Stimulated activated CD8-positive, alpha-beta memory T cell treated with anti-CD3 and anti-CD28 coated beads, Interleukin-7, amount 100 ng/mL, for 24 hours (primary cell): ENCODE results near the gene PLCD1.
"Not testable (repeated sequence)": the region's sequence is repeated elsewhere in the genome, so short reads cannot be mapped to it uniquely, and the experiment has no call there.

Source experiments
- DNase-seq: peaks from one replicate; pipeline ENCODE4 v3.0.0-alpha.2; 2020; ENCODE audit warnings: low read depth

Gene PLCD1

DNA sequence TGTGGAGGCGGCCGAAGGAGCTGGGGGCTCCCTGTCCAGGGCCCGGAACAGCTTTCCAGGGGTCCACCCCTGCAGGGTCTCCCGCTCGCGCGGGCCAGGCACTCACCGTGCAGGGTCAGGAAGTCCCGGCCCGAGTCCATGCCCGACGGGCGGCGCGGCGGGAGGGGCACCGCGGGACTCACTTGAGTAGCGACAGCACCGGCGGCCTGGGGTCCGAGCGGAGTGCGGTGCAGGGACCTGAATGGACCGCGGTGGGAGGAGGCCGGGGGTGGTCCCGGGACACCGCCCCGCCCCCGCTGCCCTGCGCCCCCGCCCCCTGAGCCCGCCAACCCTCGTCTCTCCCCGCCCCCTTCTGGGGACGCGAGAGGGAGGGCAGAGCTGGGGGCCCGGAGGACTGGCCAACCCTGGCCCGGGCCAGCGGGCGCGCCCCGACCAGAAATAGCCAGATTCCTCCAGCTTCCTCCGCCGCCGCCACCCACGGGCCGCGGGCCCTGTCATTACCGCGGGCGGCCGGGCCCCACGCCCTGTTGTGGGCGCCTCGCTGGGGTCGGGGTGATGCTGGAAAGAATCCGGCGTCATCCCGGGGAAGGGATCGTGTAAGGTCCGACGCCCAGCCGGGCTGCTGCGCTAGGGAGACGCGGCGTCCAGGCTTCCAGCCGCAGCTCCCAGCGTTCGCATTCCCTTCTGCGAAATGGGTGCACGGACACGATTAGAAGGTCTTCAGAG lies at the start of gene PLCD1:
Gene PLCD1, minus strand, starts transcription at position 243 of the 726 bp plus-strand sequence. Its CDS starts 103 bp downstream, at position 140.
- DNase-seq: no peak

- not testable (repeated sequence) for DNase-seq
Observed at GRCh38 chr3:38077073-38077472, 47.6 kb upstream of the PLCD1 start.

- DNase-seq: no peak
Observed at GRCh38 chr3:38070013-38070412, 40.6 kb upstream of the PLCD1 start.

DNA sequence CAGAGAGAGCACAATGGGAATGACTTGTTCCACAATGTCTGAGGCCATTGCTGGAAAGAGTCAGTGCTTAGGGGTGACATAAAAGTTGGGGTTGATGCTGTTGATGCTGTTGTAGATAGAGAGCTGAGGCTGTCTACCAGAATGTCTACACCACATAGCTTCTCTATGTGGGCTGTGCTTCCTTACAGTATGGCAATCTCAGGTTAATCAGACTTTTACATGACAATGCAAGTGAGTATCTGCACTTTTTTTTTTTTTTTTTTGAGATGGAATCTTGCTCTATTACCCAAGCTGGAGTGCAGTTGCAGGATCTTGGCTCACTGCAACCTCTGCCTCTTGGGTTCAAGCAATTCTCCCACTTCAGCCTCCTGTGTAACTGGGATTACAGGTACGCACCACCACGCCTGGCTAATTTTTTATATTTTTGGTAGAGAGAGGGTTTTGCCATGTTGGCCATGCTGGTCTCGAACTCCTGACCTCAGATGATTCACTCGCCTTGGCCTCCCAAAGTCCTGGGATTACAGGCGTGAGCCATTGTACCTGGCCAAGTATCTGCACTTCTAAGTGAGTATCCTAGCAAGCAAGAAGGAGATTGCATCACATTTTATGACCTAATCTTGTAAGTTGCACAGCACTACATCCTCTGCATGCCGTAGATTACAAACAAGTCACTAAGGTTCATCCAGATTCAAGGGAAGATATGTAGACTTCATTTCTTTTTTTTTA lies 38.2 kb upstream of the PLCD1 start:
- DNase-seq: no peak

DNA sequence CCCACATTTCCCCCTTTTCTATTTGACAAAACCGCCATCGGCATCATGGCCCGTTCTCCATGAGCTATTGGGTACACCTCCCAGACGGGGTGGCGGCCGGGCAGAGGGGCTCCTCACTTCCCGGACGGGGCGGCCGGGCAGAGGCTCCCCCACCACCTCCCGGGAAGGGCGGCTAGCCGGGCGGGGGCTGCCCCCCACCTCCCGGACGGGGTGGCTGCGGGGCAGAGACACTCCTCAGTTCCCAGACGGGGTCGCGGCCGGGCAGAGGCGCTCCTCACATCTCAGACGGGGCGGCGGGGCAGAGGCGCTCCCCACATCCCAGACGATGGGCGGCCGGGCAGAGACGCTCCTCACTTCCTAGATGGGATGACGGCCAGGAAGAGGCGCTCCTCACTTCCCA lies 35.0 kb upstream of the PLCD1 start:
- DNase-seq: not testable (repeated sequence)

DNA sequence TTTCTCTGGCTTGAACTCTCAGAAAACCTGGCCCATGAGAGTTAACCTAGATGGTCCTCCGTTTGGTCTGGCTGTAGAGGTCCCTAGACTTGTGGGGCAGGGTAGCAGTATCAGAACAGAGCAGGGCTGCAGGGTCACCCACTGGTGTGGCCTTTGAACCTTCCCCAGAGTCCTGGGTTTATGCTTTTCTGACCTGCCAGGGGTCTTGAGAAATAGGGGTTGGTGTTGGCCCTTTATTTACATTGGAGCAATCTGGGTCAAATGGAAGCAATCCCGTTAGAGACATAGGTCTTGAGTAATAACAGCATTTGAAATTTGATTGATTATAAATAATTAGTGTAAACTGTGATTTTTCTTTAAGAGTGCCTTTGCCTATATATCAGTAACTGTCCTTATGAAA lies 33.4 kb upstream of the PLCD1 start:
- no peak for DNase-seq

GRCh38 chr3:38059591-38059990 lies 30.1 kb upstream of the PLCD1 start:
- no peak for DNase-seq

- no peak for DNase-seq
Observed at GRCh38 chr3:38059148-38059547, 29.7 kb upstream of the PLCD1 start.

GRCh38 chr3:38054499-38055001 lies 25.1 kb upstream of the PLCD1 start:
- DNase-seq: no peak

GRCh38 chr3:38053813-38054498 lies 24.5 kb upstream of the PLCD1 start:
- DNase-seq: not testable (repeated sequence)

DNA sequence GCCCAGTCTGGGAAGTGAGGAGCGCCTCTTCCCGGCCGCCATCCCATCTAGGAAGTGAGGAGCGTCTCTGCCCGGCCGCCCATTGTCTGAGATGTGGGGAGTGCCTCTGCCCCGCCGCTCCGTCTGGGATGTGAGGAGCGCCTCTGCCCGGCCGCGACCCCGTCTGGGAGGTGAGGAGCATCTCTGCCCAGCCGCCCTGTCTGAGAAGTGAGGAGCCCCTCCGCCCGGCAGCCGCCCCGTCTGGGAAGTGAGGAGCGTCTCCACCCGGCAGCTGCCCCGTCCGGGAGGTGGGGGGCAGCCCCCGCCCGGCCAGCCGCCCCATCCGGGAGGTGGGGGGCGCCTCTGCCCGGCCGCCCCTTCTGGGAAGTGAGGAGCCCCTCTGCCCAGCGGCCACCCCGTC lies 23.8 kb upstream of the PLCD1 start:
- DNase-seq: not testable (repeated sequence)

DNA sequence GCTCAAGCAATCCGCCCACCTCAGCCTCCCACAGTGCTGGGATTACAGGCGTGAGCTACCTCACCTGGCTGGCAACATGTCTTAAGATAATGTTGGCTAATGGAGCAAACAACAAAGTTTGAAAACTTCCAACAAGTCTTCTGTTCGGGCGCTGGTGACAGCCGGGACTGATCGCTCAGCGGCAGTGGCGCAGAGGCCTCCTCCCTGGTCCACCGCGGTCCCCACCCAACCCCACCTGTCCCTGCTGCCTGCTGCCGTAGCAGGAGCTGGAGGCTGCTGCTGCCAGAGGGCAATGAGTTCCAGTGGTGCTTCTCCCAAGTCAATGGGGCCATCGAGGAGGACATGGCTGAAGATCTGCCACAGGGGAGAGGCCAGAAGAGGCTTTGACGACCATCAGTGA lies 21.7 kb upstream of the PLCD1 start:
- DNase-seq: no peak

- no peak for DNase-seq
Observed at GRCh38 chr3:38049358-38050126, 20.1 kb upstream of the PLCD1 start.

DNA sequence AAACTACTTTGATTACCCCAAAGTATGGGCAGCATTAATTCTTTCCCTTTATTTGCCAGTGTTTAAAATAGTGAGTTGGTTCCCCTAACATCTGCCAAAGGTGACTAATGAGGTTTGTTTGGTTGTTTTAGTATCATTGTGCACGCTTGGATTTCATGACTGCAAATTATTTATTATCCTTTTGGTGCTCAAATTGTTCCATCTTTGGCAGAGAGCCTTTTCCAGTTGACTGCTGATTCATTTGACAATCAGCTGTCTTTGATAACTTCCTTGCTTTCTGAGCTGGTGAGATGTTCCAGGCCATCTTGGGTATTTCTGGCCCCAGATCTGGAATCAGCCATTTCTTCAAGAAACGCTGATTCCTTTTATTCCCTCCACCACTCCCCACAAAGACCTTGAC lies 18.5 kb upstream of the PLCD1 start:
- no peak for DNase-seq

DNA sequence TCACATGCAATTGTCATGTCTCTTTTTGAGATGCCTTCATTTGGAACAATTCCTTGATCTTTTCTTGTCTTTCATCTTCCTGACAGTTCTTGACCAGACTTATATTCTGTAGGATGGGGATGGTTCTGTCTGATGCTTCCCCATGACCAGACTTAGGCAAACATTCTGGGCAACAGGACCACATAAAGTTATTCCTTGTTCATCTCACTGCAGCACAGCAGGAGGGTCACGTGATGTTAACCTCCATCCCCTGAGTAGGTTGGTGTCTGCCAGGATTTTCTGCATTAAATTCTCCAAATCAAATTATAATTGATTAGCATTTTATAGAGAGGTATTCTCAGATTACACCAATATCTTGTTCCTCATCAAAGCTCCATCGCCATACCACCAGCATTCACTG lies 17.4 kb upstream of the PLCD1 start:
- DNase-seq: no peak

GRCh38 chr3:38046027-38046426 lies 16.6 kb upstream of the PLCD1 start:
- no peak for DNase-seq

GRCh38 chr3:38043486-38043885 lies 14.0 kb upstream of the PLCD1 start:
- no peak for DNase-seq

GRCh38 chr3:38040401-38040800 lies 11.0 kb upstream of the PLCD1 start:
- no peak for DNase-seq

GRCh38 chr3:38039899-38040261 lies 10.4 kb upstream of the PLCD1 start:
- no peak for DNase-seq

- DNase-seq: peak; percentile 56
Observed at GRCh38 chr3:38039101-38039898, 9.9 kb upstream of the PLCD1 start, which contains the start of gene DLEC1. Gene DLEC1 (plus strand): TSS chr3:38039208. CDS start chr3:38039226, 18 bp downstream.

DNA sequence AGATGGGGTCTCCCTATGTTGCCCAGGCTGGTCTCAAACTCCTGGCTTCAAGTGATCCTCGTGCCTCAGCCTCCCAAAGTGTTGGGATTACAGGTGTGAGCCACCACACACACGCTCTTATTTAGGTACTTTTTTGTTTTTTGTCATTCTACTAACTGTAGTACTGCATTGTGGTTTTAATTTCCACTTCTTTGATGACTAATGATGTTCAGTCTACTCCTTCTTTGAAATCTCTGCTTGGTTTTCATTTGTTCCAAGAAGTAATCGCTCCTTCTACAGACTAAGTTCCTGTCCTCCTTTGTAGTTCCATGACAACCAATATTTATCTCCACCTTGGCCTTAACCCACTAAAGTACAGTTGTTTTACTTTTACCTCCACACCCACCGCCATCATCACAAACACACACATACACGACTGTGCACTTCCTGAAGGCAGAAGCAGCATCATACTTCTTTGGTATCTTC lies 9.0 kb upstream of the PLCD1 start:
- no peak for DNase-seq
